ENCODE results near the gene CGNL1.

CGNL1 gene

DNA sequence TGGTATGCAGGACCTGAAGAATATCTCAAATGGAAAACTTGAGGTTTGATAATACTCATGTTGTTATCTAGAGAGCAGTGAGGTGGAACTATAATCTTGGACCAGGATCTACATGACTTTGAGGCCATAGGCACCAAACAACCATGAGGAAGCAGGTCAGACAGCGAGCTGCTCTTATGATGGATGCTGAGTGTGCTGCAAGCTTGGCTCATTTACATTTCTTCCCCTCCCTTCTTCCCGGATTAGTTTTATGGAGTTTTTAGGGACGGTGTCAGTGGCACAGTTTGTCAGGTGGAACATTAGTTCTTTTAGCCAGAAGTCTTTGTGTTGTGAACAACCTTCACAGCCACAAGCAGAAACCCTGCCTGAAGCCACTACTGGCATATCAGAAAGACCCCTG lies 207.4 kb downstream of the CGNL1 start:
- DNase-seq (ENCODE audit: low spot score), result no peak
- TF ChIP-seq CTCF (IDR thresholded peaks at IDR 0.05; ENCODE audit: borderline replicate concordance, control extremely low read depth, extremely low read depth, insufficient read depth, missing control alignments), result no peak
- in situ Hi-C loops (cut with MboI; ENCODE audit: low sequenced_read_pairs, unreplicated experiment), result no loop called here

- in situ Hi-C loops (cut with MboI; ENCODE audit: low sequenced_read_pairs, unreplicated experiment), result no loop called here
- no peak for TF ChIP-seq CTCF (IDR thresholded peaks at IDR 0.05; ENCODE audit: borderline replicate concordance, control extremely low read depth, extremely low read depth, insufficient read depth, missing control alignments)
- no peak for DNase-seq (ENCODE audit: low spot score)
Measured at GRCh38 chr15:57586661-57587424, 210.5 kb downstream of the CGNL1 start.

DNA sequence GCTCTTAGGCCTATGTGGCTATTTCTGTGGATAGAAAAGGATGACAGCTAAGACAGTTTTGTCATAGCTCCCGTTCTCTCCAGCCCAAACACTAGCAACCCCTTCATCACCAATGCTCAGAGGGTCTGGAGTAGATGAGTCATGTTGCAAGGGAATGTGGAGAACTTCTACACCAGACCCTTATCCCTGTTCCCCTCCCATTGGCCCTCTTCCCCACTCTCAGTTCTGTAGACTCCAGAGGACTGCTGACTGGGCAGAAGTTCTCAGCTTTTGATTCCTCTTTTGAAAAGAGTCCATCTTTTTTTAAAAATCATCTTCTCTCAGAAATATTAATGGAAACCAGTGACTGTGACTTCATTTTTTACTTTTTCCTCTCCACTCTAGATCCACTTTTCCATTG lies 213.0 kb downstream of the CGNL1 start:
- TF ChIP-seq CTCF (IDR thresholded peaks at IDR 0.05; ENCODE audit: borderline replicate concordance, control extremely low read depth, extremely low read depth, insufficient read depth, missing control alignments), result no peak
- in situ Hi-C loops (cut with MboI; ENCODE audit: low sequenced_read_pairs, unreplicated experiment), result no loop called here
- no peak for DNase-seq (ENCODE audit: low spot score)

- no peak for DNase-seq (ENCODE audit: low spot score)
- TF ChIP-seq CTCF (IDR thresholded peaks at IDR 0.05; ENCODE audit: borderline replicate concordance, control extremely low read depth, extremely low read depth, insufficient read depth, missing control alignments), result no peak
- in situ Hi-C loops (cut with MboI; ENCODE audit: low sequenced_read_pairs, unreplicated experiment), result no loop called here
Measured at GRCh38 chr15:57589754-57590153, 213.4 kb downstream of the CGNL1 start.

- no peak for DNase-seq (ENCODE audit: low spot score)
- in situ Hi-C loops (cut with MboI; ENCODE audit: low sequenced_read_pairs, unreplicated experiment), result no loop called here
Measured at GRCh38 chr15:57591237-57591821, 215.0 kb downstream of the CGNL1 start.

GRCh38 chr15:57591822-57592367 lies 215.6 kb downstream of the CGNL1 start, which contains the start of gene MYZAP:
Gene MYZAP, plus strand, starts transcription at chr15:57591904. Its CDS starts 131 bp downstream, at chr15:57592035.
- DNase-seq (ENCODE audit: low spot score), result peak; percentile 61
- in situ Hi-C loops (cut with MboI; ENCODE audit: low sequenced_read_pairs, unreplicated experiment), result no loop called here
- no peak for TF ChIP-seq CTCF (IDR thresholded peaks at IDR 0.05; ENCODE audit: borderline replicate concordance, control extremely low read depth, extremely low read depth, insufficient read depth, missing control alignments)

More at GRCh38 chr15:57591237-57591821, 215.0 kb downstream of the CGNL1 start:
- TF ChIP-seq CTCF (IDR thresholded peaks at IDR 0.05; ENCODE audit: borderline replicate concordance, control extremely low read depth, extremely low read depth, insufficient read depth, missing control alignments), result no peak
